NB4 (cell line): Measurements from ENCODE around the gene SPIRE2.

Experiments
- DNase-seq: peaks from one replicate; pipeline ENCODE4 v3.0.0; 2010; ENCODE audit warnings: low read depth
- H3K4me3 ChIP-seq: one replicate; pipeline ENCODE4 v1.5.1; 2011; ENCODE audit warnings: mild to moderate bottlenecking, low read depth, low read length, moderate library complexity
- MYC ChIP-seq: IDR thresholded peaks from 2 replicates; pipeline ENCODE4 v1.6.1; 2011; ENCODE audit warnings: low read depth, low read length
- POLR2A ChIP-seq: IDR thresholded peaks from 2 replicates; pipeline ENCODE4 v1.6.1; 2011; ENCODE audit warnings: mild to moderate bottlenecking; ENCODE audit not compliant: insufficient read length; ENCODE audit errors: extremely low read depth
- TF ChIP-seq, protein P1 (sequence below): IDR thresholded peaks from 2 replicates; pipeline ENCODE4 v1.6.1; 2011; ENCODE audit warnings: low read depth, low read length
- TF ChIP-seq, protein P2 (sequence below): IDR thresholded peaks from one replicate; pipeline ENCODE4 v1.5.1; 2012; ENCODE audit warnings: low read depth, low read length

SPIRE2 gene

DNA sequence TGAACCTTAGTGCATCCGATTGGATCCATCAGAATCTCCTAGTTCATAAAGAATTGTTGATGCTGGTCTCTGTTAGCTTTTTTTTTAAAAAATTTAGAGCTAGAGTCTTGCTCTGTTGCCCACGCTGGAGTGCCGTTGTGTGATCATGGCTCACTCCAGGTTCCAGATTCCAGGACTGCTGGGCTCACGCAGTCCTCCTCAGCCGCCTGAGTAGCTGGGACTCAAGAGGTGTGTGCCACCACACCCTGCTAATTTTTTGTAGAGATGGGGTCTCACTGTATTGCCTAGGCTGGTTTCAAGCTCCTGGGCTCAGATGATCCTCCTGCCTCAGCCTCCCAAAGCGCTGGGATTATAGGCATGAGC lies 53.1 kb downstream of the SPIRE2 start:
- TF ChIP-seq POLR2A, result no peak
- TF ChIP-seq, protein P1, sequence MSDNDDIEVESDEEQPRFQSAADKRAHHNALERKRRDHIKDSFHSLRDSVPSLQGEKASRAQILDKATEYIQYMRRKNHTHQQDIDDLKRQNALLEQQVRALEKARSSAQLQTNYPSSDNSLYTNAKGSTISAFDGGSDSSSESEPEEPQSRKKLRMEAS, result no peak
- no peak for TF ChIP-seq MYC
- TF ChIP-seq, protein P2, sequence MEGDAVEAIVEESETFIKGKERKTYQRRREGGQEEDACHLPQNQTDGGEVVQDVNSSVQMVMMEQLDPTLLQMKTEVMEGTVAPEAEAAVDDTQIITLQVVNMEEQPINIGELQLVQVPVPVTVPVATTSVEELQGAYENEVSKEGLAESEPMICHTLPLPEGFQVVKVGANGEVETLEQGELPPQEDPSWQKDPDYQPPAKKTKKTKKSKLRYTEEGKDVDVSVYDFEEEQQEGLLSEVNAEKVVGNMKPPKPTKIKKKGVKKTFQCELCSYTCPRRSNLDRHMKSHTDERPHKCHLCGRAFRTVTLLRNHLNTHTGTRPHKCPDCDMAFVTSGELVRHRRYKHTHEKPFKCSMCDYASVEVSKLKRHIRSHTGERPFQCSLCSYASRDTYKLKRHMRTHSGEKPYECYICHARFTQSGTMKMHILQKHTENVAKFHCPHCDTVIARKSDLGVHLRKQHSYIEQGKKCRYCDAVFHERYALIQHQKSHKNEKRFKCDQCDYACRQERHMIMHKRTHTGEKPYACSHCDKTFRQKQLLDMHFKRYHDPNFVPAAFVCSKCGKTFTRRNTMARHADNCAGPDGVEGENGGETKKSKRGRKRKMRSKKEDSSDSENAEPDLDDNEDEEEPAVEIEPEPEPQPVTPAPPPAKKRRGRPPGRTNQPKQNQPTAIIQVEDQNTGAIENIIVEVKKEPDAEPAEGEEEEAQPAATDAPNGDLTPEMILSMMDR, result no peak
- no peak overlapping the region for H3K4me3 ChIP-seq
- DNase-seq, result no peak

DNA sequence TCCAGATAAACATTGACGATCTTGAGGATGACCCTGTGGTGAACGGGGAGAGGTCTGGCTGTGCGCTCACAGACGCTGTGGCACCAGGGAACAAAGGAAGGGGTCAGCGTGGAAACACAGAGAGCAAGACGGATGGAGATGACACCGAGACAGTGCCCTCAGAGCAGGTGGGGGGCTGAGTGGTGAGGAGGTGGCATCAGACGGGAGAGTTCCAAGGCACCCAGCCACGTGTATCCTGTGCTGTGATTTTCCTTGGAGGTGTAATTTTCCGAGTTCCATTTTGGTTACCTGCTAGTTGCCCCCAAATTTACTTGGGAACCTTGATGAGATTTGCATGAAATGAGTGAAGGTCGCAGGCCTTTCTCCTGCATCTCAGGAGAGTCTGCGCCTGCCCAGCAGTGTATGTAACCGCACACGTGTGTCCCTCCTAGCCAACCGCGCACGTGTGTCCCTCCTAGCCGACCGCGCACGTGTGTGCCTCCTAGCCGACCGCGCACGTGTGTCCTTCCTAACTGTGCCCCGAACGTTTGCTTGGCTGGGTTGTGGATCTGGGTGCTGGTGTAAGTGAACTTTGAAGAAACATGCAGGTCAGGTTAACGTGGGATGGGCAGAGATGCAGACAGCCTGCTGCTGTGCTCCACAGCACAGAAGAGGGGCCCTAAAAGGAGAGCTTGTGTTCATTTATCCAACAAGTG lies 55.2 kb downstream of the SPIRE2 start:
- TF ChIP-seq, protein P1, result no peak
- TF ChIP-seq, protein P2, result no peak
- TF ChIP-seq POLR2A, result no peak
- TF ChIP-seq MYC, result no peak
- no peak for DNase-seq

DNA sequence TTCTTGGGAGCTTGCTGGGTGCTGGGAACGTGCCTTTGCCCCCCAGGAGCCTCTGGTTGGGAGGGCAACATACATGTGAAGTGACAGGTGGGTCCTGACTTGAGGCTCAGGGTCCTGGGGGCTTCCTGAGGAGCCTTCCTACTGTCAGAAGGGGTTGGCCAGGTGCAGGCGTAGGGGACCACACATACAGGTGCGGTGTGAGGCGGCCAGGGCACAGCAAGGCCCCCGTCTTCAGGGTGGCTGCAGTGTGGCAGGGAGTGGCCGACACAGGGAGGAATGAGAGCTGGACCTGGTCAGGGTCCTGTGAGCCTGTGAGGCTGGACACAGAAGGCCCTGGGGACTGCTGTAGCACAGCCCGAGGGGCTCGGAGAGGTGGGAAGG lies 55.8 kb downstream of the SPIRE2 start:
- no peak for DNase-seq
- H3K4me3 ChIP-seq, result no peak overlapping the region
- TF ChIP-seq POLR2A (no peak), MYC (no peak)
- TF ChIP-seq, protein P1, result no peak
- TF ChIP-seq, protein P2, result no peak

More for the DNA sequence above, 55.2 kb downstream of the SPIRE2 start:
- no peak overlapping the region for H3K4me3 ChIP-seq

DNA sequence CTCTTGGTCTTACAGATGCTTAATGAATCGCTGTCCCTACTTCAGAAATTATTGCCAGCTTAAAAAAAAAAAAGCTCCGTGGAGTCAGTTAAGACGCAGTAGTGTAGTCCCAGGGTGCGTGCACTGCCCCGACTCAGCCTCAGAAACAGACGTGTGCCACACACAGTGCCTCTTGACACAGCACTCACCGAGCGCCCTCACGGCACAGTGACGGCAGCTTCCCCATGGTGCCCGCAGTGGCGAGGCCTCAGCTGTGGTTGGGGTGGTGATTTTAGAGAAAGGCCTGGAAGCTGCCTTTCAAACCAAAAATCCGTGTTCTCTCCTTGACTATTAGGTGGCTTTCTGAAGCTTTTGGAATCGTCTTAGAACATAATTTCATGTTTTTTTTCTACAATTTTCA lies 59.0 kb downstream of the SPIRE2 start:
- no peak overlapping the region for H3K4me3 ChIP-seq
- no peak for DNase-seq
- TF ChIP-seq, protein P1, result no peak
- TF ChIP-seq, protein P2, result no peak
- no peak for TF ChIP-seq POLR2A
- no peak for TF ChIP-seq MYC

DNA sequence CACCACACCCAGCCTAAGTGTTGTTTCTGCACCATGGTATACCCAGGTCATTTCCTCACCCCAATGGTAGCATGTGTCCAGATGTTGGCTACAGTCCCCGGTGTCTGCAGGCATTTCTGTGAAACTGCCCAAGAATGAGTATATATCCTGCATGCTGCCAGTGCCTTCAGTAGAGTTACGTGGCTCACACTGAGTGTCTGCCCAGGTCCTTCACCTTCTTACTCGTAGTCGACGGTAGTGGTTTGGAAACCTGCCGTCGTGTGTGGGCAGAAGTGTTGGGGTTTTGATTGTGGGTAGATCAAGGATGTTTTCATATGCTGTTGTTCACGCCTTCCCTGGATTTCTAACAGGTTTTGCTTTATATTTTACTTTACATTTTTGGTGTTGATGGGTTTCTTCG lies 61.9 kb downstream of the SPIRE2 start:
- DNase-seq, result no peak
- TF ChIP-seq, protein P1, result no peak
- no peak for TF ChIP-seq POLR2A
- TF ChIP-seq MYC, result no peak
- TF ChIP-seq, protein P2, result no peak
- H3K4me3 ChIP-seq, result no peak overlapping the region
